Measurements from ENCODE around the gene PNKP.

PNKP gene

GRCh38 chr19:49863254-49863934, 4.0 kb downstream of the PNKP start:
- Histone ChIP-seq H3K4me1 (ENCODE audit: control insufficient read depth, insufficient read depth, low read length) (peaks cover 3% of the 10 kb centered on the region; the same call in 1 of the 2 replicates), H3K4me3 (ENCODE audit: low read length) (no peak overlapping the region), H3K27me3 (ENCODE audit: control insufficient read depth, insufficient read depth, low read length) (no peaks in the 10 kb centered on the region), H3K9me3 (ENCODE audit: control insufficient read depth, insufficient read depth, low read length) (no peaks in the 10 kb centered on the region), H3K36me3 (ENCODE audit: control insufficient read depth, insufficient read depth, low read length) (peaks cover 32% of the 10 kb centered on the region), H3K27ac (ENCODE audit: low read length) (no peak overlapping the region)
- no peak for DNase-seq (ENCODE audit: low read depth, low spot score)
- no CpG with 5 or more reads among the region's 24 CpGs for WGBS (ENCODE audit: insufficient coverage, insufficient read length)

DNA sequence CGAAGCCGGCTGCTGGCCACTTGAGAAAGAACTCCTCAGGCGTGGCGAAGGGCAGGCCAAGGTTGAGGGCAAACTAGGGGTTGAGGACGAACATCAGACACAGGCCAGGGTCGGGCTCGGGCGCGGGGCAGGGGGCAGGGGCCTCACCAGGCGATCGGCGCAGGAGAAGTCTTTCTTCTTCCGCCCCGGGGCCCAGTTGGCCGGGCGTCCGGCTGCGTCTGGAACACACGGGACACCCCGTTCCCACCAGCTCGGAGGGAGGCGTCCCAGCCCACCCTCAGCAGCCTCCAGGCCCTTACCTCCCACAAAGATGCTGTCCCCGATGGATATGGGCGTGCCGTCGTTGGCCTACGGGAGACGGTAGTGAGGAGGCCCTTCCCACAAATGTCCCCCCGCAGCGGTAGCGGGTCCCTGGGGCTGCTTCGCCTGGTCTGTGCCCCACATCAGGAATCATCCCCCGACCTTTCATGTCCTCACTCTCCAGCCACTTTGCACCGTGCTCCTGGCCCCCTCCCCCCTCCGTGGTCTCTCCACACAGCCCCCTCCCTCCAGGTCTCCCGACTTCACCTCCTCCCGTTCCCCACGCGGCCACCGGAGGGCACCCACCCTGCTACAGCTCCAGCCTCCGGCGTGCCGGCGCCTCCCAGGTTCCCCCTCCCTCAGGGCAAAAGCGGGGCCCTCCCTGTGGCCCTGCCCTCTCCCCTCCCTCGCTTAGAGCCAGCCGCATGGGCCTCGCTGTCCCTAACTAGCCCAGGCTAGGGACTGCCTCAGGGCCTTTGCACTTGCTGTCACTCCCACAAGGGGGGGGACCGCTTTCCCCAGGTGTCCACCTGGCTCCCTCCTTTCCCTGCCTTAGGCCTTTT, 4.8 kb downstream of the PNKP start:
- no peak overlapping the region for H3K4me3 ChIP-seq (ENCODE audit: low read length)
- no peaks in the 10 kb centered on the region for H3K27me3 ChIP-seq (ENCODE audit: control insufficient read depth, insufficient read depth, low read length)
- H3K9me3 ChIP-seq (ENCODE audit: control insufficient read depth, insufficient read depth, low read length): no peaks in the 10 kb centered on the region
- H3K4me1 ChIP-seq (ENCODE audit: control insufficient read depth, insufficient read depth, low read length): peaks cover 3% of the 10 kb centered on the region; the same call in 1 of the 2 replicates
- H3K27ac ChIP-seq (ENCODE audit: low read length): no peak overlapping the region
- no peak for DNase-seq (ENCODE audit: low read depth, low spot score)
- H3K36me3 ChIP-seq (ENCODE audit: control insufficient read depth, insufficient read depth, low read length): peaks cover 39% of the 10 kb centered on the region
- WGBS (ENCODE audit: insufficient coverage, insufficient read length): no CpG with 5 or more reads among the region's 49 CpGs

DNA sequence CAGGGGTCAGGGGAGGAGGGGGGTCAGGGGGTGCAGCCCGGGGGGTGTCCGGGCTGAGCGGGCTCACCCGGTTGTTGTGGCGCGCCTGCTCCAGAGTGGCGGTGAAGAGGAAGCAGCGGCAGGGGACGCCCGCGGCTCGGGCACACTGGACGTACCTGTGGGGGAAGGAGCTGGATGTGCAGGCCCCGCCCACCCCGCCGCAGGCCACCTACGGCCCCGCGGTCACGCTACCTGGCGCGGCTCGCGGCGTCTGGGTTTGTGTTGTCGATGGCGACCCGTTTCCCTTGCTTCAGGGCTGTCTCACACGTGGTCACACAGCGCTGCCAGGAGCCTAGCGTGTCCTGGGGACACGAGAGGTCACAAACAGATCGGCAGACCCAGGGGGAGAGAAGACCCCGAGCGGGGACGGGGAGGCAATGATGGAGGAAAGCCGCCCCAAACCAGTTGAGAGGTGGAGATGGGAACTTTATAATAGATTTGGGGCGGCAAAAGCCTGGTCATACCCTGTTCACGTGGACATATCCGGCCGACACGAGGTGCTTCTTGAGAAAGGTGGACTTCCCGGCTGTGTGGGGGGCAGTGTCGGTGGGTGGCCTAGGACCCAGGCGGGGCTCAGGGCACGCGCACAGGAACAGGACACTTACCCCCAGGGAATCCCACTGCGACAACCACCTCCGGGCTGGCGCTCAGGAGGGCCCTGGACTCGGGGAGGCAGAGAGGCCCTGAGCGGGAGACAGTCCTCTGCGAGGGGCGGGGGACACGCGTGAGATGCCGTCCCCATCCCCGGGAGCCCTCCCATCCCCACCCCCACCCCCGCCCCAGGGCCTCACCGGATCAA, 5.6 kb downstream of the PNKP start:
- no peak overlapping the region for H3K27ac ChIP-seq (ENCODE audit: low read length)

GRCh38 chr19:49861107-49861506, 6.3 kb downstream of the PNKP start:
- no CpG with 5 or more reads among the region's 13 CpGs for WGBS (ENCODE audit: insufficient coverage, insufficient read length)
- H3K36me3 ChIP-seq (ENCODE audit: control insufficient read depth, insufficient read depth, low read length): peaks cover 50% of the 10 kb centered on the region

More for the DNA sequence above, 5.6 kb downstream of the PNKP start:
- H3K4me1 ChIP-seq (ENCODE audit: control insufficient read depth, insufficient read depth, low read length): peaks cover 3% of the 10 kb centered on the region; the same call in 1 of the 2 replicates
- H3K9me3 ChIP-seq (ENCODE audit: control insufficient read depth, insufficient read depth, low read length): no peaks in the 10 kb centered on the region
- H3K27me3 ChIP-seq (ENCODE audit: control insufficient read depth, insufficient read depth, low read length): no peaks in the 10 kb centered on the region
- peaks cover 47% of the 10 kb centered on the region for H3K36me3 ChIP-seq (ENCODE audit: control insufficient read depth, insufficient read depth, low read length)
- no peak for DNase-seq (ENCODE audit: low read depth, low spot score)
- no CpG with 5 or more reads among the region's 60 CpGs for WGBS (ENCODE audit: insufficient coverage, insufficient read length)
- H3K4me3 ChIP-seq (ENCODE audit: low read length): no peak overlapping the region

GRCh38 chr19:49860336-49861102, 6.9 kb downstream of the PNKP start:
- Histone ChIP-seq H3K27ac (ENCODE audit: low read length) (no peak overlapping the region), H3K4me3 (ENCODE audit: low read length) (no peak overlapping the region), H3K9me3 (ENCODE audit: control insufficient read depth, insufficient read depth, low read length) (no peaks in the 10 kb centered on the region), H3K4me1 (ENCODE audit: control insufficient read depth, insufficient read depth, low read length) (peaks cover 1% of the 10 kb centered on the region; the same call in 1 of the 2 replicates), H3K27me3 (ENCODE audit: control insufficient read depth, insufficient read depth, low read length) (no peaks in the 10 kb centered on the region), H3K36me3 (ENCODE audit: control insufficient read depth, insufficient read depth, low read length) (peaks cover 53% of the 10 kb centered on the region)
- no CpG with 5 or more reads among the region's 17 CpGs for WGBS (ENCODE audit: insufficient coverage, insufficient read length)
- no peak for DNase-seq (ENCODE audit: low read depth, low spot score)

More at GRCh38 chr19:49861107-49861506, 6.3 kb downstream of the PNKP start:
- DNase-seq (ENCODE audit: low read depth, low spot score): no peak
- Histone ChIP-seq H3K27ac (ENCODE audit: low read length) (no peak overlapping the region), H3K4me3 (ENCODE audit: low read length) (no peak overlapping the region), H3K27me3 (ENCODE audit: control insufficient read depth, insufficient read depth, low read length) (no peaks in the 10 kb centered on the region), H3K9me3 (ENCODE audit: control insufficient read depth, insufficient read depth, low read length) (no peaks in the 10 kb centered on the region), H3K4me1 (ENCODE audit: control insufficient read depth, insufficient read depth, low read length) (peaks cover 1% of the 10 kb centered on the region; the same call in 1 of the 2 replicates)

DNA sequence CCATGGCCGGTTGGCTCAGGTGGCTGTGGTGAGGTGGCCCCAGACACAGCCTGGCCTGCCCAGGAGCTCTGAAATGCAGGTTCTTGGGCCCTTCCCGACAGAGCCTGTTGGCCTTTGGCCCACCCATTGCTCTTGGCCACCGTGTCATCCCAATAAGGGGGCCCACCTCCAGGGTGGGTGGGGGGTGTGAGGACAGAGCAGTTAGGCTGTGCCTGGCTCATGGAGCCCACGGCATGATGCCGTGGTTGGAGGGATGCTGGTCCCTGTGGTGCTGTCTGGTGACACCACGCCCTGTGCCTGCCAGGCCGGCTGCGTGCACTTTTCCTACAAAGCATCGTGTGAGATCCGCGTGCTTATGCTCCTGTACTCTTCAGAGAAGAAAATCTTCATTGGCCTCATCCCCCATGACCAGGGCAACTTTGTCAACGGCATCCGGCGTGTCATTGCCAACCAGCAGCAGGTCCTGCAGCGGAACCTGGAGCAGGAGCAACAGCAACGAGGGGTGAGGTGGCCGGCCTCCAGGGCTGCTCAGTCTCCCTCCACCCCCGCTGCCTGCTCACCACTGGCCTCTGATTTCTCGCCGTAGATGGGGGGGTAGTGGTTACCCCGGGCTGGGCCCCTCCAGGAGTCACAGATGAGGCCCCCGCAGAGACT, 7.6 kb downstream of the PNKP start:
- no peak for DNase-seq (ENCODE audit: low read depth, low spot score)
- peaks cover 53% of the 10 kb centered on the region for H3K36me3 ChIP-seq (ENCODE audit: control insufficient read depth, insufficient read depth, low read length)
- H3K4me3 ChIP-seq (ENCODE audit: low read length): no peak overlapping the region
- H3K9me3 ChIP-seq (ENCODE audit: control insufficient read depth, insufficient read depth, low read length): no peaks in the 10 kb centered on the region
- no peak overlapping the region for H3K27ac ChIP-seq (ENCODE audit: low read length)
- H3K27me3 ChIP-seq (ENCODE audit: control insufficient read depth, insufficient read depth, low read length): no peaks in the 10 kb centered on the region
- H3K4me1 ChIP-seq (ENCODE audit: control insufficient read depth, insufficient read depth, low read length): peaks cover 1% of the 10 kb centered on the region; the same call in 1 of the 2 replicates
- no CpG with 5 or more reads among the region's 22 CpGs for WGBS (ENCODE audit: insufficient coverage, insufficient read length)

- H3K27me3 ChIP-seq (ENCODE audit: control insufficient read depth, insufficient read depth, low read length): no peaks in the 10 kb centered on the region
- DNase-seq (ENCODE audit: low read depth, low spot score): no peak
- no peak overlapping the region for H3K4me3 ChIP-seq (ENCODE audit: low read length)
- H3K9me3 ChIP-seq (ENCODE audit: control insufficient read depth, insufficient read depth, low read length): no peaks in the 10 kb centered on the region
- H3K27ac ChIP-seq (ENCODE audit: low read length): no peak overlapping the region
- peaks cover 1% of the 10 kb centered on the region; the same call in 1 of the 2 replicates for H3K4me1 ChIP-seq (ENCODE audit: control insufficient read depth, insufficient read depth, low read length)
- H3K36me3 ChIP-seq (ENCODE audit: control insufficient read depth, insufficient read depth, low read length): peaks cover 50% of the 10 kb centered on the region
- WGBS (ENCODE audit: insufficient coverage, insufficient read length): no CpG with 5 or more reads among the region's 37 CpGs
These were observed 9.0 kb downstream of the PNKP start for GRCh38 chr19:49858088-49858985.

DNA sequence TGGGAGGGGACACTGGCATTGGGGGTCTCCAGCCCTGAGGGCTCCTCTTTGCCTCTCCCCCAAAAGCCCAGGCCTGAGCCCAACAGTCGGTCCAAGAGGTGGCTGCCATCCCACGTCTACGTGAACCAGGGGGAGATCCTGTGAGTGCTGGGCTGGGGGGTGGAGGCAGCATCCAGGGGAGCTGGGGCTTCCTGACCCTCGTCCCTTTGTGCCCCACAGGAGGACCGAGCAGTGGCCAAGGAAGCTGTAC, 9.6 kb downstream of the PNKP start:
- WGBS (ENCODE audit: insufficient coverage, insufficient read length): no CpG with 5 or more reads among the region's 5 CpGs
- Histone ChIP-seq H3K36me3 (ENCODE audit: control insufficient read depth, insufficient read depth, low read length) (peaks cover 50% of the 10 kb centered on the region), H3K27ac (ENCODE audit: low read length) (no peak overlapping the region)

More for the DNA sequence above, 9.6 kb downstream of the PNKP start:
- Histone ChIP-seq H3K27me3 (ENCODE audit: control insufficient read depth, insufficient read depth, low read length) (no peaks in the 10 kb centered on the region), H3K4me3 (ENCODE audit: low read length) (no peak overlapping the region), H3K4me1 (ENCODE audit: control insufficient read depth, insufficient read depth, low read length) (peaks cover 1% of the 10 kb centered on the region; the same call in 1 of the 2 replicates), H3K9me3 (ENCODE audit: control insufficient read depth, insufficient read depth, low read length) (no peaks in the 10 kb centered on the region)
- DNase-seq (ENCODE audit: low read depth, low spot score): no peak

All from iPS DF 6.9 (cell line).